Measurements from ENCODE around the gene SHANK1. TPM values are rescaled to one million over a fixed set of nuclear protein-coding genes. Genes with fewer than 3 reads are reported as not detected.
A peak's percentile ranks its signal among the peaks of the same experiment; 100 is the strongest.

Gene SHANK1
- total RNA-seq, 1 experiment from 2014 or later = 2.2 TPM

DNA sequence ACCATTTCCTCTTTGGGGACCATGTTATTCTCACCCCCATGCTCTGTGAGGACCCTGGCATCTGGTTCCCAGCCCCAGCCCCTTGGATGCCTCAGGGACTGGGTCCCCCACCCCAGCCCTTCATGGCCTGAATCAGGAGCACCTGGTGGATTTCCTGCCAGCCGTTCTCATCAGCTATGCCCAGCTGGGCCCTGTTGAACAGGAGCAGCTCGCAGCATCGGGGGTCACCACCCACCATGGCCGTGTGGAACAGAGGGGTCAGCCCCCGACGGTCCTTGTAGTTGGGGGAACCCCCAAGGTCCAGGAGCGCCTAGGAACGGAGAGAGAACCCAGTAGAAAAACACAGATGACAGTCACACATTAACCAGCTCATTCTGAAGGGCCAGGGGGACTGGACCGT, 7.8 kb downstream of the SHANK1 start:
- DNase-seq (ENCODE audit: low spot score) = no peak

DNA sequence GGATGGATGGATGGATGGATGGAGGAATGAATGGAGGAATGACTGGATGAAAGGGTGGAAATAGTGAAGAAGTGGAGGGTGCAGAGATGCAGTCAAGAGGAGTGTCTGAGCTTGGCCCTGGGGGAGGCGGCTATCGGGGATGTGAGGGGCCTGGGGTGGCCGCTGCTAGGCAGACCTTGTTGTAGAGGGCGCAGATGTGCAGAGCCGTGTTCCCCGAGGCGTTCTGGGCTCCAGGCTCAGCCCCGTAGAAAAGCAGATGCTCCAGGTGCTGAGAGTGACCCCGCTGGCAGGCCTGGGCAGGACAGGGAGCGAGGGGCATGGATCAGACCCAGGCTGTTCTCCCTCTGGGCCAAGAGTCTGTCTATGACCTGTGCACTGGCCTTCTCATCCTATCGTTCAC, 8.4 kb downstream of the SHANK1 start:
- no peak for DNase-seq (ENCODE audit: low spot score)

- no peak for DNase-seq (ENCODE audit: low spot score)
Measured at GRCh38 chr19:50710612-50711011, 9.0 kb downstream of the SHANK1 start.

DNA sequence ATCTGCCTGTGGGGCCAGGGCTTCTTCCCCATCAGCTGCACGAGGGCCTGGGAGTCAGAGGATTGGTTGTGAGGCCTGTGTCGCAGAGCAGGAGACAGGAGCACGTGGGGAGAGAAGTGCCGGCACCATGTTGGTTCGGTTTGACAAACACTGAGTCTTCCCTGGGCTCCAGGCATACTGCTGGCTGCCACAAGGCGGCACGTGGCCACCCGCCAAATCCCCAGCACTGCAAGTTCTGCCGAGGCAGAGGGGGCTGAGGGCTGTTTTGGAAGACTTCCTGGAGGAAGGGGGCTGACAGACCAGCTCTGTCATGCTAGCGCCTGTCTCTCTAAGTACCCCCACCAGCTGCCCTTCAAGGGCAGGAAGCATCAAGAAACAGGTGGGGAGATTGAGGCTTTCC, 9.5 kb downstream of the SHANK1 start:
- no peak for DNase-seq (ENCODE audit: low spot score)

DNA sequence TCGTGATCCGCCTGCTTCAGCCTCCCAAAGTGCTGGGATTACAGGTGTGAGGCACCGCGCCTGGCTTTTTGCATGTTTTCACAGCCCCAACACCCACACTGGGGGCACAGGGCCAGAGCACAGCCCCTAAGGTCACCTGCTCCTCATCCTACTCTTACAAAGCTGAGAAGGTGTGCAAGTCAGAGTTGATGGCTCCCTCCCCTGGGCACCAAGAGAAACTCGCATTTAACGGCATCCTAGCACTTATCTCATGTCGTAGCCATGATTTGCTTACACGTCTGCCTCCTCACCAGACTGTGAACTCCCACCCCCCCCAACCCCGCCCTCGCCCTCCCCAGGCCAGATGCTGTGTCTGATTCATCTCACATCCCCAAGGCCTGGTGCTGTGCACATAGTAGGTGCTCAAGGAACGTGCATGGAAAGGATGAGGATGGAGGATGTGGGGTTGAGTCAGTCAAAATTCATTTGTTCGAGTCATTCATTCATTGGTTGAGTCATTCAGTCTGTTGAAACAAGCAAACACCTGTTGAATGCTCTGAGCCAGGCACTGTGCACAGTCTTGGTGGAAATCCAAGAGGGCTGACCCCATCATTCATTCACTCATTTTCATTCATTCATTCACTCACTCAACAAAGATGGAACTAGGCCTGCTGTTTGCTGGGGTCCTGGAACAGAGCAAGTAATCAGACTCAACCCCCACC, 11.3 kb downstream of the SHANK1 start:
- DNase-seq (ENCODE audit: low spot score) = no peak

GRCh38 chr19:50706387-50706786, 13.2 kb downstream of the SHANK1 start:
- no peak for DNase-seq (ENCODE audit: low spot score)

DNA sequence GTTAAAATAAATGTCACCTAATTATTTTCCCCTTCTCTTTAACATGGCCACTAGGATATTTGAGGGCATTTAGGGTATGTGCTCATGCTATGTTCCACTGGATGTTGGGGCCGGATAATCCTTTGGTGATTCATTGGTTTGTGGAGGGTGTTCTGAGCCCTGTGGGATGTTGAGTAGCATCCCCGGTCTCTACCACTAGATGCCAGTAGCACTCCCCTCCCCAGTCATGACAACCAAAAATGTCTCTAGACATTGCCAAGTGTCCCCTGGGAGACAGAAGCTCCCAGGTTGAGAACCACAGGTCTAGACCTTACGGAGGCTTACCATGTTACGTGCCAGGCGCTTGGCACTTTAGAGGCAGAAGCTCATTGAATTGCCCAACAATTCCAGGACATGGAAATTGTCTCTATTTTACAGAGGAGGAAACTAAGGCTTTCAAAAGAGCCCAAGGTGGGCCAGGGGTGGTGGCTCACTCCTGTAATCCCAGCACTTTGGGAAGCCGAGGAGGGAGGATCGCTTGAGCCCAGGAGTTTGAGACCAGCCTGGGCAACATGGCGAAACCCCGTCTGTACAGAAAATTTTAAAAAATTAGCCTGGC, 14.1 kb downstream of the SHANK1 start:
- peak; percentile 85 for DNase-seq (ENCODE audit: low spot score)

- DNase-seq (ENCODE audit: low spot score) = no peak
Measured at GRCh38 chr19:50703915-50704796, 15.4 kb downstream of the SHANK1 start.

GRCh38 chr19:50702871-50703829, 16.5 kb downstream of the SHANK1 start:
- peak; percentile 54 for DNase-seq (ENCODE audit: low spot score)

GRCh38 chr19:50702158-50702870, 17.3 kb downstream of the SHANK1 start:
- no peak for DNase-seq (ENCODE audit: low spot score)

GRCh38 chr19:50701367-50701985, 18.1 kb downstream of the SHANK1 start:
- DNase-seq (ENCODE audit: low spot score) = no peak

DNA sequence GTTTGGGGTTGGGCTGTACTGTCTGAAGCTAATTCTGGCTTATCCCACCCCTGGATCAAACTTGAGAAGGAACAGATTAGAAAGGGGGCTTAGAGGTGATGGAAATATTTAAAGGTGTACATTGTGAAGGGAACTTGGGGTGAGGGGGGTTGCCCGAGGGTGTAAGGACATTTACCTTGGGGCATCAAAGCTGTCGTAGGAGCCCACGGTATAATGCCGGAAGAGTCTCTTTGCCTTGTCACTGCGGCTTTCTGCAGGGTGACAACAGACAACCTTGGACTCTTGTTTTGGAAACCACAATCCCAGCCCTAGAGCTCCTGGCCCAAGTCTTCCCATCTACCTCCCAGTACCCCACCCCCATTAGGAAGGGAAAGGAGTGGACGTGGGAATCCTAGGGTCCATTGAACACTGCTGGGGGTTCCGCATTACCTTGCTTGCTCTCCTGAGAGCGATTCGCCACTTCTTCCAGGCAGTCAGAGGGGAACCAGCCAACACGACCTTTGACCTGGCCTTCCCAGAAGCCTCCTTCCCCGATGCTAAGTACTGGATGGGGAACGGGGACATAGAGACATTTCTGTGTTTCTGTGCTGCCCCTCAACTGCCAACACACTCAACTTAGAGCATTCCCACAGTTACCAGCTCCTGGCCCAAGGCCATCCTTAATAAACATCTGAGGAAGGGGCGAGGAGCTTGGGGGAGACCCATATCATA, 22.0 kb downstream of the SHANK1 start:
- DNase-seq (ENCODE audit: low spot score) = no peak

GRCh38 chr19:50696094-50696483, 23.5 kb downstream of the SHANK1 start:
- DNase-seq (ENCODE audit: low spot score) = no peak

DNA sequence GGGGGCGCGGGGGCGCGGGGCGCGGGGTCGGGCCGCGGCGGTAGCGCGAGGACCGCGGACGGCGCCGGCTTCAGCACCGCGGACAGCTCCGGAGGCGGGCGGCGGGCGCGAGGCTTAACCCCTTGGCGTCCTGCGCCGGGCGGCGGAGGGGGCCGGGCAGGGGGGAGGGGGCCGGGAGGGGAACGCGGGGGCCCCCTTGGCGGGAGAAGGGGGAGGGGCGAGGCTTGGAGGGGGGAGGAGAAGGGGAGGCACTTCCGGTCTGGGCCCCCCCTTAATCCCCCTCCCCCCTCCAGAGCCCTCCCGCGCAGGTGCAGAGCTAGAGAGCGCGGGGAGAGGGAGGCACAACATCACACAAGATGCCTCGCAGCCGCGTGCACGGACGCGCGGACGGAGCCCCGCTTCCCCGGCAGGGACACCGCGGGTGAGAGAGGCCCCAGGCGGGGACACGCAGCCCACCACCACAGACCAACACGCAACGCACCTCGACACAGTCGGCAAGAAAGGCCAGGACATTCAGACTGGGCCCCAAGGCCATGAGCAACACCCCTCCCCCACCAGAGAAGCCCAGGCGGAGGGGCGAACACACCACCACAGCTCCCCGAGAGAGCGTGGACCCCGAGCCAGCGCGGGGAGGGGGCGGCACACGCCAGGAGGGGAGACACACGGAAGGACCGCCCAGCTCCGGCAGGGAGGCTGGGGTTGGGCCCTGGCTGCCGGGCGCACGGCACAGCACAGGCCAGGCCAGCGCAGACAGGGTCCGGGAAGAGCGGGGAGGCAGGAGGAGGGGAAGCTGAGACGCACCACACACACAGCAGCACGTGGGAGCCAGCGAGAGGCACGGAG, 24.1 kb downstream of the SHANK1 start:
- no peak for DNase-seq (ENCODE audit: low spot score)

- DNase-seq (ENCODE audit: low spot score) = no peak
Measured at GRCh38 chr19:50694815-50695145, 24.8 kb downstream of the SHANK1 start.

- DNase-seq (ENCODE audit: low spot score) = no peak
Measured at GRCh38 chr19:50693064-50693975, 26.3 kb downstream of the SHANK1 start.

DNA sequence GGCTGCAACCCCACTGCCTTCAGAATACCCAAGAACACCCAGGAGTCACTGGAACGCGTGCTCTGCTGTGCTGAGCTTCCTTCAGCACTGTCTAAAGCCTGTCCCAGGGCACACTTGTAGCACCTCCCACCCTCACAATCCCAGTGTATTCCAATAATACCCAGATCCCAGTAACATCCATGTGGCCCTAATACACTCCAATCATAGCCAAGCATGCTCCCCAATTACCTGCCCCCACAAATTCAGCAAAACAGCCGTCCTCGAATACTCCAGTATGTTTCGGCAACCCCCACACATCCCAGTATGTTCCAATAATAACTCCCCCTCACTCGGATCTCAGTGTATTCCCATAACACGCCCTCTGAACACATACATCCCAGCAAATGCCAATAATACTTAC, 29.2 kb downstream of the SHANK1 start:
- no peak for DNase-seq (ENCODE audit: low spot score)

- no peak for DNase-seq (ENCODE audit: low spot score)
Measured at GRCh38 chr19:50688766-50689165, 30.8 kb downstream of the SHANK1 start.

Measured in H4 (cell line).